Medulla oblongata (tissue), 1 donor: ENCODE data around the gene GOLPH3L.
"Not testable (repeated sequence)": the region's sequence is repeated elsewhere in the genome, so short reads cannot be mapped to it uniquely, and the experiment has no call there.

ENCODE experiments used
- DNase-seq: peaks from one replicate; pipeline ENCODE4 v3.0.0-alpha.2; 2015; ENCODE audit errors: extremely low spot score

GOLPH3L gene

DNA sequence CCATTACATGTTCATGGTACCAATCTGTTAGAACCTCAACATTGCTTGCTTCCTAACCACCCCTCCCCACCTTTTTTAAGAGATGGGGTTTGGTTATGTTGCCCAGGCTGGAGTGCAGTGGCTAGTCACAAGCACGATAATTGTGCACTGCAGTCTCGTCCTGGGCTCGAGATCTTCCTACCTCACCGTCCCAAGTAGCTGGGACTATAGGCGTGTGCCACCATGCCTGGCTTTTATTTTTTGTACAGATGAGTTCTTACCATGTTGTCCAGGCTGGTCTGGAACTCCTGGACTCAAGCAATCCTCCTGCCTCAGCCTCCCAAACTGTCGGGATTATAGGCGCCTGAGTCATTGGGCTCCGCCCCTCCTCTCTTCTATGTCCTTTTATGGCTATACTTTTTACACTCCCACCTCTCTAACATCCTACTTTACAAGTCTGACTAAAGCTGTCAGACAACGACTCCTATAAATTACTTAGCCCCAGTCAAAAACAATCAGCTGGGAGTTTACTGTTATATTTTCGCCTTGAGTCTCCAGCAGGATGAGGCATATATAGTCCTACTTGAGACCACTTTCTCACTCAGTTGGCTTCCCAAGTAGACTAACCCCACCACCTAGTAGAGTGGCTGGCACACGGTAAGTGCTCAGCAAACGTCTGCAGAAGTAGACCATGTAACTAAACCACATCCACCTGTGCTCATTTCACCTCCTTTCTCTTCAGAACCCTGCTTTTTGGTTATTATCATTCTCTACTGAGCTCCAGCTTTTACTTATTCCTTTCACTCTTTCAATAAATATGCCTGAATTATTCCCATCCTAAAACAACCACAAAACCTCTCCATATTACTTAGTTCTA is 81.4 kb downstream of the GOLPH3L start:
- no peak for DNase-seq

- peak; percentile 71 for DNase-seq
Measured at GRCh38 chr1:150613061-150613920, 83.7 kb downstream of the GOLPH3L start.

- DNase-seq: no peak
Measured at GRCh38 chr1:150612014-150612345, 85.0 kb downstream of the GOLPH3L start.

DNA sequence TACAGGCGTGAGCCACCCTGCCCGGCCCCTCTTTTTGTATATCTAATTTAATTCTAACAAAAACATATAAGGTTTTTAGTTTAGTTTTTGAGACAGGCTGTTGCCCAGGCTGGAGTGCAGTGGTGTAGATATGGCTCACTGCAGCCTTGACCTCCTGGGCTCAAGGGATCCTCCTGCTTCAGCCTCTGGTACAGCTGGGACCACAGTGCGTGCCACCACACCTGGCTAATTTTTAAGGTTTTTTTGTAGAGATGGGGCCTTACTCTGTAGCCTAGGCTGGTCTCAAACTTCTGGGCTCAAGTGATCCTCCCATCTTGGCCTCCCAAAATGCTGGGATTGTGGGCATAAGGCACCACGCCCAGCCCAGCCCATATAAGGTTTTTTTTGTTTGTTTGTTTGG is 86.4 kb downstream of the GOLPH3L start:
- no peak for DNase-seq

DNA sequence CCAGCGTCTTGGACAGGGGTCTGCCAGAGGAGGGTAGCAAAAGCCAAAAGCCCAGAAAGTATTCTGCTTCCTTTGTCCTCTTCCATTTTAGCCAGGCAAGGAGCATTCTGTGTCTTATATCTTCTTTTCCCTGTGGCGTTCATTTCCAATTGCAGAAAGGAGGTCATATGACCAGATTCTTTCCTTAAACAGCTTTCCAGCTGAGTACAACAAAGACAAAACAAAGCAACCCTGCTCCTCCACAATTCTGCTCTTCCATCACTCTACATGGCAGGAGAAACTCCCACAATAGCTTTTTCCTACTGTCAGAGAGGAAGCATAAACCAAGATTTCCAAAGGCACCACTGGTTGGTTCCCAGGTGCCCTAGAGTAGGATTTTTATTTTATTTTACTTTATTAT is 87.2 kb downstream of the GOLPH3L start:
- DNase-seq: peak; percentile 26

- no peak for DNase-seq
Measured at GRCh38 chr1:150606463-150607142, 90.4 kb downstream of the GOLPH3L start.

- not testable (repeated sequence) for DNase-seq
Measured at GRCh38 chr1:150605451-150605731, 91.6 kb downstream of the GOLPH3L start.

GRCh38 chr1:150604226-150604588 is 92.7 kb downstream of the GOLPH3L start:
- no peak for DNase-seq

DNA sequence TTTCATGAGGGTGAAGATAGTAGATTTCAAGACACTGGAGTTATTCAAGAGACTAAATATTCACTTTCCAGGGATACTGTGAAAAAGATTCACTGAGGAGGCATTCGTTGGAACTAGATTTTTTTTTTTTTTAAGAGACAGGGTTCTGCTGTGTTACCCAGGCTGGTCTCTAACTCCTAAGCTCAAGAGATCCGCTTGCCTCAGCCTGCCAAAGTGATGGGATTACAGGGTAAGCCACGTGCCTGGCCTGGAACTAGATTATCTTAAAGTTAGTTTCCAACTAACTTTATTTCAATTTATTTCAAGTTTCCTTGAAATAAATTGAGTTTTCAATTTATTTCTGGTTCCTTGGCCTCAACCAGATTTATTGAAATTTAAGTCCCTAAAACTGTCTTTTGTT is 93.2 kb downstream of the GOLPH3L start:
- no peak for DNase-seq

- not testable (repeated sequence) for DNase-seq
Measured at GRCh38 chr1:150602372-150602771, 94.6 kb downstream of the GOLPH3L start.

DNA sequence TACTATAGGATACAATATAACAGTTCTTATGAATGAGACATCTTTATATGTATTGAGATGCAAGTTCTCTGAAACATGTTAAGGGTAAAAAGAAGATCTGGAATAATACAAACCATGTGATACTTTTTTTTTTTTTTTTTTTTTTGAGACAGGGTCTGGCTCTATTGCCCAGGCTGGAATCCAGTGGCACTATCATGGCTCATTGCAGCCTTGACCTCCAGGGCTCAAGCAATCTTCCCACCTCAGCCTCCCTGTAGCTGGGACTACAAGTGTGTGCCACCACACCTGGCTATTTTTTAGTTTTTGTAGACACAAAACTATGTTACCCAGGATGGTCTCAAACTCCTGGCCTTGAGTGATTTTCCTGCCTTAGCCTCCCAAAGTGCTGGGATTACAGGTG is 95.4 kb downstream of the GOLPH3L start:
- DNase-seq: no peak

- DNase-seq: not testable (repeated sequence)
Measured at GRCh38 chr1:150598346-150598745, 98.6 kb downstream of the GOLPH3L start.

- DNase-seq: no peak
Measured at GRCh38 chr1:150596976-150597375, 100.0 kb downstream of the GOLPH3L start.
